Smooth muscle cell (in vitro differentiated cells): Measurements from ENCODE around the gene NIPBL. TPM values are rescaled to one million over a fixed set of nuclear protein-coding genes. Genes with fewer than 3 reads are reported as not detected.
"Not testable (repeated sequence)": the region's sequence is repeated elsewhere in the genome, so short reads cannot be mapped to it uniquely, and the experiment has no call there.

ENCODE experiments used
- DNase-seq: peaks from one replicate; lab custom pipeline; 2025; ENCODE audit not compliant: unreplicated experiment; lab: John Stamatoyannopoulos, UW
- H2AFZ ChIP-seq: fragments of 200-600 bp; sonication (generic); 2 replicates; pipeline ENCODE4 v1.6.0; 2016; ENCODE audit warnings: antibody characterized with exemption, low read depth, mild to moderate bottlenecking
- H3F3A ChIP-seq: fragments of 200-600 bp; sonication (generic); 2 replicates; pipeline ENCODE4 v1.6.0; 2017; ENCODE audit warnings: antibody characterized with exemption, low read depth
- H3K27ac ChIP-seq: fragments of 200-600 bp; sonication (generic); 2 replicates; pipeline ENCODE4 v1.5.1; 2016; ENCODE audit warnings: low read depth, mild to moderate bottlenecking
- H3K27me3 ChIP-seq: fragments of 200-600 bp; sonication (generic); 2 replicates; pipeline ENCODE4 v1.6.1; 2016; ENCODE audit warnings: low read depth, mild to moderate bottlenecking
- H3K36me3 ChIP-seq: fragments of 200-600 bp; sonication (generic); 2 replicates; pipeline ENCODE4 v1.5.1; 2016; ENCODE audit warnings: low read depth
- H3K4me1 ChIP-seq: fragments of 200-600 bp; sonication (generic); 2 replicates; pipeline ENCODE4 v1.5.1; 2016; ENCODE audit warnings: low read depth
- H3K4me2 ChIP-seq: fragments of 200-600 bp; sonication (generic); 2 replicates; pipeline ENCODE4 v1.6.0; 2016; ENCODE audit warnings: mild to moderate bottlenecking
- H3K4me3 ChIP-seq: fragments of 200-600 bp; sonication (generic); 2 replicates; pipeline ENCODE4 v1.5.1; 2016; ENCODE audit warnings: mild to moderate bottlenecking
- H3K79me2 ChIP-seq: fragments of 200-600 bp; sonication (generic); 2 replicates; pipeline ENCODE4 v1.6.0; 2016; ENCODE audit warnings: low read depth, mild to moderate bottlenecking
- H3K9ac ChIP-seq: fragments of 200-600 bp; sonication (generic); 2 replicates; pipeline ENCODE4 v1.6.0; 2016; ENCODE audit warnings: low read depth
- H3K9me3 ChIP-seq: fragments of 200-600 bp; sonication (generic); replicated peaks from 2 replicates; pipeline ENCODE4 v1.5.1; 2016; ENCODE audit warnings: low read depth
- H4K20me1 ChIP-seq: fragments of 200-600 bp; sonication (generic); 2 replicates; pipeline ENCODE4 v1.6.0; 2016; ENCODE audit warnings: low read depth
- WGBS: methylation state at CpG from one replicate; pipeline ENCODE4 v1.1.7; 2016; ENCODE audit warnings: low lambda C conversion rate; 5-methylcytosine and 5-hydroxymethylcytosine counted together
- polyA plus RNA-seq: library from polyadenylated mRNA; unstranded; fragments of >200 nt; fragmentation: Nextera tagmentation; extraction: Ambion mirVana; gene quantifications from 2 replicates; pipeline ENCODE4 v1.2.1, GENCODE V29; 2016
- total RNA-seq: library from RNA; depleted of rRNA; stranded (reverse); fragments of >200 nt; gene quantifications from 2 replicates; pipeline ENCODE4 v1.2.3, GENCODE V29; 2014
- TF ChIP-seq, protein P1 (sequence below): fragments of 200-600 bp; sonication (generic); IDR thresholded peaks from 2 replicates; pipeline ENCODE4 v1.5.1; 2017; ENCODE audit warnings: borderline replicate concordance, mild to moderate bottlenecking, antibody characterized with exemption; ENCODE audit not compliant: insufficient read depth, poor library complexity, severe bottlenecking

The NIPBL gene
- total and polyA plus RNA-seq, 2 experiments from 2014 or later, result 14.7 to 46.3 TPM

DNA sequence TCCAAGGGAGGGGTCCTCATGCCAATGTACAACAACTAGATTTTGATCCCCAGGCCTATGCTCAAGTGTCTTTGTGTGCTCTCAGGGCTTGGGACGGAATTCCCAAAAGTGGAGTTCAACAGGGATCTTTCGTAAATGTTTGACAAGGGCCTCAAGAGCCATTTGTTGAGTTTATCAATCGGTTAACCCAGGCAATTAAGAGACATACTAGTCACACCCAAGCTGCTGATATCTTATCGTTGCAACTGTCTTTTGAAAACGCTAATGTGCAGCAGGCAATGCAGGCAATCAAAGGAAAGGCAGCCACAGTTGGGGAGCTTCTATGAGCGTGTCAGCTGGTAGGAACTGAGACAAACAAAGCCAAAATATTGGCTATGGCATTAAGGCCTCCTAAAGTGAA, 211.4 kb downstream of the NIPBL start:
- WGBS, result 74% methylated on average over 6 of the region's 6 CpGs
- Histone ChIP-seq H2AFZ (no peak overlapping the region), H3K4me3 (no peak overlapping the region), H3K27ac (no peak overlapping the region), H3K9ac (no peak overlapping the region), H4K20me1 (no peaks in the 10 kb centered on the region), H3K27me3 (no peaks in the 10 kb centered on the region), H3K79me2 (no peaks in the 10 kb centered on the region), H3K4me1 (no peaks in the 10 kb centered on the region), H3K36me3 (no peaks in the 10 kb centered on the region), H3K9me3 (no peaks in the 10 kb centered on the region), H3F3A (no peaks in the 10 kb centered on the region), H3K4me2 (no peak overlapping the region)
- TF ChIP-seq, protein P1, sequence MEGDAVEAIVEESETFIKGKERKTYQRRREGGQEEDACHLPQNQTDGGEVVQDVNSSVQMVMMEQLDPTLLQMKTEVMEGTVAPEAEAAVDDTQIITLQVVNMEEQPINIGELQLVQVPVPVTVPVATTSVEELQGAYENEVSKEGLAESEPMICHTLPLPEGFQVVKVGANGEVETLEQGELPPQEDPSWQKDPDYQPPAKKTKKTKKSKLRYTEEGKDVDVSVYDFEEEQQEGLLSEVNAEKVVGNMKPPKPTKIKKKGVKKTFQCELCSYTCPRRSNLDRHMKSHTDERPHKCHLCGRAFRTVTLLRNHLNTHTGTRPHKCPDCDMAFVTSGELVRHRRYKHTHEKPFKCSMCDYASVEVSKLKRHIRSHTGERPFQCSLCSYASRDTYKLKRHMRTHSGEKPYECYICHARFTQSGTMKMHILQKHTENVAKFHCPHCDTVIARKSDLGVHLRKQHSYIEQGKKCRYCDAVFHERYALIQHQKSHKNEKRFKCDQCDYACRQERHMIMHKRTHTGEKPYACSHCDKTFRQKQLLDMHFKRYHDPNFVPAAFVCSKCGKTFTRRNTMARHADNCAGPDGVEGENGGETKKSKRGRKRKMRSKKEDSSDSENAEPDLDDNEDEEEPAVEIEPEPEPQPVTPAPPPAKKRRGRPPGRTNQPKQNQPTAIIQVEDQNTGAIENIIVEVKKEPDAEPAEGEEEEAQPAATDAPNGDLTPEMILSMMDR, result no peak
- no peak for DNase-seq

DNA sequence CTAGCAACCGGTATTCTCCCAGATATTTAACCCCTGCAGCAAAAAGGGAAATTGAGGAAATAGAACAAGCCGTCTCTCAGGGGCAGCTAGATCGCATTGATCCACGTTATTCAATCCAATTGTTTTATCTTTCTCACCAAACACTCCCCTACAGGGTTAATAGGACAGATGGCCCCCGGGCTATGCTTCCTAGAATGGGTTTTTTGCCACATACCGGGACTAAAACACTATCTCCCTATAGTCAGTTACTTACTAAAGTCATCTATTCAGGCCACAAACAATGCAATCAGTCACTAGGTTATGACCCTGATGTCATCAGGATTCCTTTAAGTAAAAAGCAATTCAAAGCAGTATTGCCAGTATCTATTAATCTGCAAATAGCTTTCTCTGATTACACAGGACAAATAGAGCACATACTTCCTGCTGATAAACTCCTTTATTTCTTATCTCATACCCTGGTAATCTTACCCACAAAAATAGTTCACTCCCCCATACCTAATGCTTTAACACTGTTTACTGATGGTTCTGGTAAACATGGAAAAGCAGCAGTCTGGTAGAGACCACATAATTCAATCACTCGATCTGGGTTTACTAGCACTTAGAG, 213.7 kb downstream of the NIPBL start:
- Histone ChIP-seq H3K4me3 (no peak overlapping the region), H2AFZ (no peak overlapping the region), H3K79me2 (no peaks in the 10 kb centered on the region), H3K27me3 (no peaks in the 10 kb centered on the region), H3F3A (no peaks in the 10 kb centered on the region), H3K9me3 (no peaks in the 10 kb centered on the region), H3K36me3 (no peaks in the 10 kb centered on the region), H3K27ac (no peak overlapping the region), H3K4me1 (no peaks in the 10 kb centered on the region), H4K20me1 (no peaks in the 10 kb centered on the region), H3K9ac (no peak overlapping the region), H3K4me2 (no peak overlapping the region)
- DNase-seq, result no peak
- TF ChIP-seq, protein P1, result no peak
- 28% methylated on average over 7 of the region's 7 CpGs for WGBS

DNA sequence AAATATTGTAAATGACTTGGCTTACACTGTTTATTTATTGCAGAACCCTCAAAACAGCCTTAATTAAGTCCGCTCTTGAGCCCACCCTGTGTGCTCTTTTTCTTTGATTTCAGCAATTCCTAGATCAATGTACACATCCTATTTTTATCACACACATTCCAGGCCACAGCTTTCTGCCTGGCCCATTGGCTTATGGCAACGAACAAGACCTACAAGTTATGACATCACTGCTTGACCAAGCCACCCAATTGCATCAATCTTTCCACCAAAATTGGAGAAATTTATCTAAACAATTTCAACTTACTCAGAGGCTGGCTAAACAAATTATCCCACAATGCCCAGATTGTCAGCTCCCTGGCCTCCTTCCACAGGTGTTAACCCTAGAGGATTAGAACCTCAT, 214.2 kb downstream of the NIPBL start:
- Histone ChIP-seq H3K4me3 (no peak overlapping the region), H3K27ac (no peak overlapping the region), H2AFZ (no peak overlapping the region), H4K20me1 (no peaks in the 10 kb centered on the region), H3K9me3 (no peaks in the 10 kb centered on the region), H3K36me3 (no peaks in the 10 kb centered on the region), H3F3A (no peaks in the 10 kb centered on the region), H3K79me2 (no peaks in the 10 kb centered on the region), H3K4me2 (no peak overlapping the region), H3K4me1 (no peaks in the 10 kb centered on the region), H3K9ac (no peak overlapping the region), H3K27me3 (no peaks in the 10 kb centered on the region)
- DNase-seq, result no peak
- TF ChIP-seq, protein P1, result no peak
- 38% methylated on average over 2 of the region's 2 CpGs for WGBS

DNA sequence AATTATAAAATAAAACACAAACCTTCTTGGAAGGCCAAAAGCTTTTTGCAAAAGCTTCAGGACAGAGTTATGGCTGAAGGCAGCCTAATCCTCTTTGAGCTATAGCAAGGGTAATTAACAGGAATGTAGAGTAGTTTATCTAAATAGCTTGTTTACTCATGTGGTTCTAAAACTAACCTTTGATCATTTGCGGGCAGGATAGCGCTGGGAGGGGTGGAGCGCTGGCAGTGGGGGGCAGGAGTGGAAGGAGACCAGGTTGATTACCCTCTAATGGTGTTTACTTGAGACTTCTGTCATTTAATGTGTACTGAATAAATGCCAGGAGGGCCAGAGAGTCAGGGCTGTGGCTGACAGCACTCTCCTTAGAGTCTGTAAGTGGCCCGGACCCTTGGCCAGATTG, 217.2 kb downstream of the NIPBL start:
- H3F3A ChIP-seq, H2AFZ ChIP-seq, H3K4me3 ChIP-seq, H3K36me3 ChIP-seq, DNase-seq, H4K20me1 ChIP-seq, H3K9ac ChIP-seq, H3K27ac ChIP-seq, H3K79me2 ChIP-seq, H3K27me3 ChIP-seq, H3K4me1 ChIP-seq, H3K4me2 ChIP-seq, H3K9me3 ChIP-seq: not testable (repeated sequence)
- WGBS, result 40% methylated on average over 4 of the region's 4 CpGs

DNA sequence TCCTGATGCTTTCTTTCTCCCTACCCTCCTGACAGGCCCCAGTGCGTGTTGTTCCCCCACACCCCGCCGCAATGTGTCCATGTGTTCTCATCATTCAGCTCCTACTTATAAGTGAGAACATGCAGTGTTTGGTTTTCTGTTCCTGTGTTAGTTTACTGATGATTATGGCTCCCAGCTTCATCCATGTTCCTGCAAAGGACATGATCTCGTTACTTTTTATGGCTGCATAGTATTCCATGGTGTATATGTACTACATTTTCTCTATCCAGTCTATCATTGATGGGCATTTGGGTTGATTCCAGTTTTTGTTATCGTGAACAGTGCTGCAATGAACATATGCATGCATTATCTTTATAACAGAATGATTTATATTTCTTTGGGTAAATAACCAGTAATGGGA, 222.7 kb downstream of the NIPBL start:
- not testable (repeated sequence) for H3K79me2 ChIP-seq, H4K20me1 ChIP-seq, H3K9ac ChIP-seq, H3K4me1 ChIP-seq, H3F3A ChIP-seq, H3K27ac ChIP-seq, H3K27me3 ChIP-seq, H3K9me3 ChIP-seq, H3K4me2 ChIP-seq, DNase-seq, H2AFZ ChIP-seq, H3K4me3 ChIP-seq
- 98% methylated on average over 5 of the region's 5 CpGs for WGBS
- H3K36me3 ChIP-seq, result peaks cover 17% of the 10 kb centered on the region
